ENCODE results near the gene USP43. TPM values are rescaled to one million over a fixed set of nuclear protein-coding genes. Genes with fewer than 3 reads are reported as not detected.
"Not testable (repeated sequence)": the region's sequence is repeated elsewhere in the genome, so short reads cannot be mapped to it uniquely, and the experiment has no call there.

The USP43 gene
- polyA plus RNA-seq, 1 of the 3 experiments (the other 2 are of a cell fraction): 0.07 TPM

DNA sequence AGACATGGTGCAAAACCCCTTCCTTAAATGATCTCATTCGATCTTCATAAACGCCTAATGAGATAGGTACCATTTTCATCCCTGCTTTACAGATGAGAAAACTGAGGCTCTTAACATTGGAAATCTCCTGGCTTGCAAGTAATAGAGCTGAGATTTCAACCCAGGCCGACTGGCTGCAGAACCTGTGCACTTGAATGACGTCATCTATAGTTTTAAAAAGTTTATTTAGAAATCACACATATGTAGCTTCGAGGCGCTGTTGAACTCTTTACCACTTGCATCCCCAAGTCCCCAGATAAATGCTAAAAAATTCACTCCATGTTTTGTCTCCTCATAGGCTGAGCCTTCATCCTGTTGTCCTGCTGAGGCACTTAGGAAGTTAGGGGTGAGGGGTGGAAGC, 38.9 kb upstream of the USP43 start:
- no peak for DNase-seq
- no peaks in the 10 kb centered on the region for H3K9me2 ChIP-seq
- WGBS (ENCODE audit: low lambda C conversion rate): 16% methylated on average over 6 of the region's 6 CpGs
- H2AFZ ChIP-seq (ENCODE audit: low read depth): no peak overlapping the region
- ChIA-PET CTCF (interaction anchor here (1.2 kb wide), 1 partner anchor 27 kb away, joined by 3 read pairs; no protein-coding TSS in a partner anchor), POLR2A (no interaction called here)
- no peaks in the 10 kb centered on the region for H3F3A ChIP-seq (replicated peaks; ENCODE audit: insufficient read depth)
- H3K9me3 ChIP-seq: no peaks in the 10 kb centered on the region
- H3K4me3 ChIP-seq (ENCODE audit: low read depth in 2 of 2, low read length in 1 of 2): no peak overlapping the region
- TF ChIP-seq, protein P1, sequence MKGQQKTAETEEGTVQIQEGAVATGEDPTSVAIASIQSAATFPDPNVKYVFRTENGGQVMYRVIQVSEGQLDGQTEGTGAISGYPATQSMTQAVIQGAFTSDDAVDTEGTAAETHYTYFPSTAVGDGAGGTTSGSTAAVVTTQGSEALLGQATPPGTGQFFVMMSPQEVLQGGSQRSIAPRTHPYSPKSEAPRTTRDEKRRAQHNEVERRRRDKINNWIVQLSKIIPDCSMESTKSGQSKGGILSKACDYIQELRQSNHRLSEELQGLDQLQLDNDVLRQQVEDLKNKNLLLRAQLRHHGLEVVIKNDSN (IDR thresholded peaks at IDR 0.05; ENCODE audit: borderline replicate concordance, low read depth): no peak
- TF ChIP-seq MEF2A (IDR thresholded peaks at IDR 0.05; ENCODE audit: borderline replicate concordance, low read depth) (no peak), JUND (IDR thresholded peaks at IDR 0.05) (no peak), SMC3 (IDR thresholded peaks at IDR 0.05; ENCODE audit: low read depth, low read length) (no peak), FOXM1 (IDR thresholded peaks at IDR 0.05; ENCODE audit: low read depth) (no peak), TAF1 (IDR thresholded peaks at IDR 0.05; ENCODE audit: borderline replicate concordance, low read depth, low read length) (no peak), GATA2 (CRISPR knock-in tag; IDR thresholded peaks at IDR 0.05) (no peak), EP300 (IDR thresholded peaks at IDR 0.05; ENCODE audit: borderline replicate concordance in 1 of 2, low read depth in 1 of 2, low read length in 1 of 2) (no peak), RAD21 (IDR thresholded peaks at IDR 0.05; ENCODE audit: low read length) (no peak), NFIC (IDR thresholded peaks at IDR 0.05; ENCODE audit: borderline replicate concordance) (no peak), TCF12 (IDR thresholded peaks at IDR 0.05) (no peak)
- TF ChIP-seq, protein P2, sequence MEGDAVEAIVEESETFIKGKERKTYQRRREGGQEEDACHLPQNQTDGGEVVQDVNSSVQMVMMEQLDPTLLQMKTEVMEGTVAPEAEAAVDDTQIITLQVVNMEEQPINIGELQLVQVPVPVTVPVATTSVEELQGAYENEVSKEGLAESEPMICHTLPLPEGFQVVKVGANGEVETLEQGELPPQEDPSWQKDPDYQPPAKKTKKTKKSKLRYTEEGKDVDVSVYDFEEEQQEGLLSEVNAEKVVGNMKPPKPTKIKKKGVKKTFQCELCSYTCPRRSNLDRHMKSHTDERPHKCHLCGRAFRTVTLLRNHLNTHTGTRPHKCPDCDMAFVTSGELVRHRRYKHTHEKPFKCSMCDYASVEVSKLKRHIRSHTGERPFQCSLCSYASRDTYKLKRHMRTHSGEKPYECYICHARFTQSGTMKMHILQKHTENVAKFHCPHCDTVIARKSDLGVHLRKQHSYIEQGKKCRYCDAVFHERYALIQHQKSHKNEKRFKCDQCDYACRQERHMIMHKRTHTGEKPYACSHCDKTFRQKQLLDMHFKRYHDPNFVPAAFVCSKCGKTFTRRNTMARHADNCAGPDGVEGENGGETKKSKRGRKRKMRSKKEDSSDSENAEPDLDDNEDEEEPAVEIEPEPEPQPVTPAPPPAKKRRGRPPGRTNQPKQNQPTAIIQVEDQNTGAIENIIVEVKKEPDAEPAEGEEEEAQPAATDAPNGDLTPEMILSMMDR (IDR thresholded peaks at IDR 0.05): no peak
- TF ChIP-seq, protein P3, sequence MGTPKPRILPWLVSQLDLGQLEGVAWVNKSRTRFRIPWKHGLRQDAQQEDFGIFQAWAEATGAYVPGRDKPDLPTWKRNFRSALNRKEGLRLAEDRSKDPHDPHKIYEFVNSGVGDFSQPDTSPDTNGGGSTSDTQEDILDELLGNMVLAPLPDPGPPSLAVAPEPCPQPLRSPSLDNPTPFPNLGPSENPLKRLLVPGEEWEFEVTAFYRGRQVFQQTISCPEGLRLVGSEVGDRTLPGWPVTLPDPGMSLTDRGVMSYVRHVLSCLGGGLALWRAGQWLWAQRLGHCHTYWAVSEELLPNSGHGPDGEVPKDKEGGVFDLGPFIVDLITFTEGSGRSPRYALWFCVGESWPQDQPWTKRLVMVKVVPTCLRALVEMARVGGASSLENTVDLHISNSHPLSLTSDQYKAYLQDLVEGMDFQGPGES (IDR thresholded peaks at IDR 0.05; ENCODE audit: low read depth, low read length): no peak
- TF ChIP-seq, protein P4, sequence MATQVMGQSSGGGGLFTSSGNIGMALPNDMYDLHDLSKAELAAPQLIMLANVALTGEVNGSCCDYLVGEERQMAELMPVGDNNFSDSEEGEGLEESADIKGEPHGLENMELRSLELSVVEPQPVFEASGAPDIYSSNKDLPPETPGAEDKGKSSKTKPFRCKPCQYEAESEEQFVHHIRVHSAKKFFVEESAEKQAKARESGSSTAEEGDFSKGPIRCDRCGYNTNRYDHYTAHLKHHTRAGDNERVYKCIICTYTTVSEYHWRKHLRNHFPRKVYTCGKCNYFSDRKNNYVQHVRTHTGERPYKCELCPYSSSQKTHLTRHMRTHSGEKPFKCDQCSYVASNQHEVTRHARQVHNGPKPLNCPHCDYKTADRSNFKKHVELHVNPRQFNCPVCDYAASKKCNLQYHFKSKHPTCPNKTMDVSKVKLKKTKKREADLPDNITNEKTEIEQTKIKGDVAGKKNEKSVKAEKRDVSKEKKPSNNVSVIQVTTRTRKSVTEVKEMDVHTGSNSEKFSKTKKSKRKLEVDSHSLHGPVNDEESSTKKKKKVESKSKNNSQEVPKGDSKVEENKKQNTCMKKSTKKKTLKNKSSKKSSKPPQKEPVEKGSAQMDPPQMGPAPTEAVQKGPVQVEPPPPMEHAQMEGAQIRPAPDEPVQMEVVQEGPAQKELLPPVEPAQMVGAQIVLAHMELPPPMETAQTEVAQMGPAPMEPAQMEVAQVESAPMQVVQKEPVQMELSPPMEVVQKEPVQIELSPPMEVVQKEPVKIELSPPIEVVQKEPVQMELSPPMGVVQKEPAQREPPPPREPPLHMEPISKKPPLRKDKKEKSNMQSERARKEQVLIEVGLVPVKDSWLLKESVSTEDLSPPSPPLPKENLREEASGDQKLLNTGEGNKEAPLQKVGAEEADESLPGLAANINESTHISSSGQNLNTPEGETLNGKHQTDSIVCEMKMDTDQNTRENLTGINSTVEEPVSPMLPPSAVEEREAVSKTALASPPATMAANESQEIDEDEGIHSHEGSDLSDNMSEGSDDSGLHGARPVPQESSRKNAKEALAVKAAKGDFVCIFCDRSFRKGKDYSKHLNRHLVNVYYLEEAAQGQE (IDR thresholded peaks at IDR 0.05; ENCODE audit: low read depth, low read length): no peak
- TF ChIP-seq, protein P5, sequence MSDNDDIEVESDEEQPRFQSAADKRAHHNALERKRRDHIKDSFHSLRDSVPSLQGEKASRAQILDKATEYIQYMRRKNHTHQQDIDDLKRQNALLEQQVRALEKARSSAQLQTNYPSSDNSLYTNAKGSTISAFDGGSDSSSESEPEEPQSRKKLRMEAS (IDR thresholded peaks at IDR 0.05; ENCODE audit: low read depth): no peak
- no peaks in the 10 kb centered on the region; the same call in 1 of the 2 replicates for H3K27me3 ChIP-seq (ENCODE audit: insufficient read depth)
- no peaks in the 10 kb centered on the region for H3K79me2 ChIP-seq (ENCODE audit: insufficient read depth)
- no peak overlapping the region for H3K27ac ChIP-seq (ENCODE audit: low read depth in 2 of 2, low read length in 1 of 2)
- no peak overlapping the region for H3K4me2 ChIP-seq
- no peaks in the 10 kb centered on the region for H3K4me1 ChIP-seq (ENCODE audit: control insufficient read depth in 1 of 2, insufficient read depth in 2 of 2, low read depth in 1 of 2, low read length in 1 of 2)
- H3K36me3 ChIP-seq (replicated peaks in 1 of 2; ENCODE audit: control insufficient read depth in 1 of 2, insufficient read depth in 2 of 2, low read length in 1 of 2): no peaks in the 10 kb centered on the region
- no peaks in the 10 kb centered on the region for H4K20me1 ChIP-seq (ENCODE audit: insufficient read depth)
- H3K9ac ChIP-seq: no peak overlapping the region

DNA sequence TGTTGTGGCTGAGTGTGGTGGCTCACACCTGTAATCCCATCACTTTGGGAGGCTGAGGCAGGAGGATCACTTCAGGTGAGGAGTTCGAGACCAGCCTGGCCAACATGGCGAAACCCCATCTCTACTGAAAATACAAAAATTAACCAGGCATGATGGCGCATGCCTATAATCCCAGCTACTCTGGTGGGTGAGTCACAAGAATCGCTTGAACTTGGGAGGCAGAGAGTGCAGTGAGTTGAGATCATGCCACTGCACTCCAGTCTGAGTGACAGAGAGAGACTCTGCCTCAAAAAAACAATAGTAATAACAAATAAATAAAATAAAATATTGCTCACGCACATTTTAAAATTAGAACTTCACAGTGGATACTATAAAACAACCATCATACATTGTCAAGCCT, 38.3 kb upstream of the USP43 start:
- H4K20me1 ChIP-seq (ENCODE audit: insufficient read depth); H3K4me2 ChIP-seq; H2AFZ ChIP-seq (ENCODE audit: low read depth); DNase-seq; H3K9me2 ChIP-seq; H3K27me3 ChIP-seq (ENCODE audit: insufficient read depth); H3K27ac ChIP-seq (ENCODE audit: low read depth in 2 of 2, low read length in 1 of 2); H3K9me3 ChIP-seq; H3K4me1 ChIP-seq (ENCODE audit: control insufficient read depth in 1 of 2, insufficient read depth in 2 of 2, low read depth in 1 of 2, low read length in 1 of 2); H3F3A ChIP-seq (replicated peaks; ENCODE audit: insufficient read depth); POLR2A ChIA-PET; H3K9ac ChIP-seq; H3K36me3 ChIP-seq (replicated peaks in 1 of 2; ENCODE audit: control insufficient read depth in 1 of 2, insufficient read depth in 2 of 2, low read length in 1 of 2); H3K4me3 ChIP-seq (ENCODE audit: low read depth in 2 of 2, low read length in 1 of 2); H3K79me2 ChIP-seq (ENCODE audit: insufficient read depth): not testable (repeated sequence)
- CTCF ChIA-PET: interaction anchor here (1.2 kb wide), 1 partner anchor 28 kb away, joined by 3 read pairs; no protein-coding TSS in a partner anchor
- WGBS (ENCODE audit: low lambda C conversion rate): 17% methylated on average over 5 of the region's 5 CpGs
